SK-N-SH treated with all-trans-retinoic acid at 6 μM for 48 hours (cell line): ENCODE results near the gene MAPK4.

Experiments used
- ATAC-seq: fragments of 200-7000 bp; cut with Tn5 transposase; 3 replicates; pipeline ENCODE4 v1.9.1; 2020; ENCODE audit warnings: mild to moderate bottlenecking, moderate library complexity
- ARNTL ChIP-seq: fragments of 450-650 bp; formaldehyde crosslinking; IDR thresholded peaks from 2 replicates; pipeline ENCODE4 v1.5.0; 2020; ENCODE audit warnings: low read depth, mild to moderate bottlenecking, moderate library complexity, borderline replicate concordance
- BACH2 ChIP-seq: fragments of 250-450 bp; sonication (Bioruptor Pico); IDR thresholded peaks from 2 replicates; pipeline ENCODE4 v1.9.0; 2021; ENCODE audit warnings: mild to moderate bottlenecking, borderline replicate concordance
- CREB5 ChIP-seq: fragments of 250-450 bp; sonication (Bioruptor Pico); IDR thresholded peaks from 2 replicates; pipeline ENCODE4 v1.5.1; 2020; ENCODE audit warnings: low read depth, mild to moderate bottlenecking, moderate library complexity
- CSDC2 ChIP-seq: fragments of 250-450 bp; sonication (Bioruptor Pico); IDR thresholded peaks from 2 replicates; pipeline ENCODE4 v1.5.0; 2020; ENCODE audit warnings: mild to moderate bottlenecking, moderate library complexity
- CSRNP3 ChIP-seq: fragments of 250-450 bp; sonication (Bioruptor Pico); IDR thresholded peaks from 2 replicates; pipeline ENCODE4 v1.5.1; 2021; ENCODE audit warnings: mild to moderate bottlenecking, moderate library complexity
- ESRRG ChIP-seq: fragments of 250-450 bp; sonication (Bioruptor Pico); IDR thresholded peaks from 2 replicates; pipeline ENCODE4 v1.6.1; 2021; ENCODE audit warnings: mild to moderate bottlenecking
- GLIS3 ChIP-seq: fragments of 250-450 bp; sonication (Bioruptor Pico); IDR thresholded peaks from 2 replicates; pipeline ENCODE4 v1.5.0; 2020; ENCODE audit warnings: mild to moderate bottlenecking, moderate library complexity
- ISL1 ChIP-seq: fragments of 250-450 bp; sonication (Bioruptor Pico); IDR thresholded peaks from 2 replicates; pipeline ENCODE4 v2.1.2; 2022; ENCODE audit warnings: mild to moderate bottlenecking, moderate library complexity
- OSR1 ChIP-seq: fragments of 250-450 bp; sonication (Bioruptor Pico); IDR thresholded peaks from 2 replicates; pipeline ENCODE4 v1.8.0; 2022; ENCODE audit warnings: moderate library complexity, mild to moderate bottlenecking, inconsistent platforms
- PATZ1 ChIP-seq: fragments of 250-450 bp; sonication (Bioruptor Pico); IDR thresholded peaks from 2 replicates; pipeline ENCODE4 v1.8.0; 2020; ENCODE audit warnings: mild to moderate bottlenecking, moderate library complexity, borderline replicate concordance
- POU6F1 ChIP-seq: fragments of 250-450 bp; sonication (Bioruptor Pico); IDR thresholded peaks from 2 replicates; pipeline ENCODE4 v1.8.0; 2021; ENCODE audit warnings: low read depth, mild to moderate bottlenecking, moderate library complexity, borderline replicate concordance
- PPARA ChIP-seq: fragments of 250-450 bp; sonication (Bioruptor Pico); IDR thresholded peaks from 2 replicates; pipeline ENCODE4 v1.5.0; 2020; ENCODE audit warnings: mild to moderate bottlenecking, borderline replicate concordance
- RARB ChIP-seq: fragments of 250-450 bp; sonication (Bioruptor Pico); IDR thresholded peaks from 2 replicates; pipeline ENCODE4 v1.8.0; 2021; ENCODE audit warnings: mild to moderate bottlenecking, moderate library complexity
- SNAI2 ChIP-seq: fragments of 250-450 bp; sonication (Bioruptor Pico); IDR thresholded peaks from 2 replicates; pipeline ENCODE4 v1.5.0; 2020; ENCODE audit warnings: mild to moderate bottlenecking, moderate library complexity
- TCF4 ChIP-seq: fragments of 250-450 bp; sonication (Bioruptor Pico); IDR thresholded peaks from 2 replicates; pipeline ENCODE4 v1.8.0; 2021; ENCODE audit warnings: mild to moderate bottlenecking, moderate library complexity, borderline replicate concordance
- TOX ChIP-seq: fragments of 250-450 bp; sonication (Bioruptor Pico); IDR thresholded peaks from 2 replicates; pipeline ENCODE4 v1.8.0; 2021; ENCODE audit warnings: mild to moderate bottlenecking, moderate library complexity, borderline replicate concordance
- TSHZ2 ChIP-seq: fragments of 250-450 bp; sonication (Bioruptor Pico); IDR thresholded peaks from 2 replicates; pipeline ENCODE4 v1.5.0; 2020; ENCODE audit warnings: mild to moderate bottlenecking, moderate library complexity
- ZC3H10 ChIP-seq: fragments of 250-450 bp; sonication (Bioruptor Pico); IDR thresholded peaks from 2 replicates; pipeline ENCODE4 v1.5.1; 2021; ENCODE audit warnings: mild to moderate bottlenecking, moderate library complexity
- ZFP3 ChIP-seq: fragments of 250-450 bp; sonication (Bioruptor Pico); IDR thresholded peaks from 2 replicates; pipeline ENCODE4 v1.5.0; 2020; ENCODE audit warnings: mild to moderate bottlenecking, moderate library complexity
- ZFP30 ChIP-seq: fragments of 450-650 bp; formaldehyde crosslinking; IDR thresholded peaks from 2 replicates; pipeline ENCODE4 v1.5.0; 2022; ENCODE audit warnings: mild to moderate bottlenecking, moderate library complexity
- ZNF565 ChIP-seq: fragments of 450-650 bp; formaldehyde crosslinking; conservative IDR thresholded peaks from 2 replicates; pipeline ENCODE4 v1.5.0; 2020; ENCODE audit warnings: low read depth, mild to moderate bottlenecking, moderate library complexity
- ZNF70 ChIP-seq: fragments of 450-650 bp; formaldehyde crosslinking; IDR thresholded peaks from 2 replicates; pipeline ENCODE4 v1.5.0; 2020; ENCODE audit warnings: mild to moderate bottlenecking, moderate library complexity
- ZNF8 ChIP-seq: fragments of 450-650 bp; formaldehyde crosslinking; IDR thresholded peaks from 2 replicates; pipeline ENCODE4 v1.5.0; 2020; ENCODE audit warnings: mild to moderate bottlenecking, moderate library complexity

MAPK4 gene

GRCh38 chr18:50694147-50694546 is 134.3 kb downstream of the MAPK4 start:
- ATAC-seq: no peak
- TF ChIP-seq ZNF70 (CRISPR knock-in tag): no peak

- no peak for ATAC-seq
- TF ChIP-seq TCF4 (no peak), ZFP3 (CRISPR knock-in tag) (no peak), PATZ1 (CRISPR knock-in tag) (no peak), TOX (CRISPR knock-in tag) (no peak), PPARA (CRISPR knock-in tag) (no peak), ARNTL (CRISPR knock-in tag) (no peak), TSHZ2 (CRISPR knock-in tag) (no peak), CSRNP3 (CRISPR knock-in tag) (no peak), GLIS3 (no peak), SNAI2 (CRISPR knock-in tag) (no peak), CREB5 (CRISPR knock-in tag) (no peak), OSR1 (CRISPR knock-in tag) (no peak), CSDC2 (CRISPR knock-in tag) (no peak), ZFP30 (CRISPR knock-in tag) (no peak), ESRRG (CRISPR knock-in tag) (no peak), BACH2 (no peak), ZNF565 (CRISPR knock-in tag) (no peak), ZC3H10 (no peak)
- TF ChIP-seq, all 23 proteins: peak for 0
These were observed 135.7 kb downstream of the MAPK4 start for GRCh38 chr18:50695431-50696176.

GRCh38 chr18:50696436-50696835 is 136.5 kb downstream of the MAPK4 start:
- TF ChIP-seq GLIS3 (no peak), TCF4 (no peak), POU6F1 (CRISPR knock-in tag) (no peak), BACH2 (no peak), CSDC2 (CRISPR knock-in tag) (no peak), RARB (no peak), ISL1 (CRISPR knock-in tag) (no peak), PATZ1 (CRISPR knock-in tag) (no peak), ZNF565 (CRISPR knock-in tag) (no peak), ZNF8 (no peak), ESRRG (CRISPR knock-in tag) (no peak), ZNF70 (CRISPR knock-in tag) (no peak), OSR1 (CRISPR knock-in tag) (no peak), CSRNP3 (CRISPR knock-in tag) (no peak), CREB5 (CRISPR knock-in tag) (no peak), ZFP3 (CRISPR knock-in tag) (no peak), PPARA (CRISPR knock-in tag) (no peak), ZC3H10 (no peak)
- ATAC-seq: no peak
